MM.1S (cell line): Measurements from ENCODE around the gene DBF4.

ENCODE experiments used
- CTCF ChIP-seq: fragments of 300-600 bp; sonication (generic); IDR thresholded peaks from 2 replicates; pipeline ENCODE4 v1.5.1; 2016; ENCODE audit warnings: antibody characterized with exemption, low read length, mixed read lengths
- EZH2 ChIP-seq: fragments of 300-600 bp; sonication (generic); optimal IDR thresholded peaks from 2 replicates; pipeline ENCODE3; 2017; ENCODE audit warnings: low read depth, mild to moderate bottlenecking, antibody characterized with exemption, low read length, mixed read lengths
- EZH2phosphoT487 ChIP-seq: fragments of 300-600 bp; sonication (generic); IDR thresholded peaks from 2 replicates; pipeline ENCODE4 v1.6.1; 2018; ENCODE audit warnings: antibody characterized with exemption, low read length

- TF ChIP-seq CTCF (no peak), EZH2 (no peak), EZH2phosphoT487 (no peak)
Observed at GRCh38 chr7:87866089-87866488, 10.2 kb upstream of the DBF4 start.
